ENCODE data around the gene FAM162A. TPM values are rescaled to one million over a fixed set of nuclear protein-coding genes. Genes with fewer than 3 reads are reported as not detected.

FAM162A gene
- total RNA-seq, 1 donor from 2014 or later: 52.5 TPM

DNA sequence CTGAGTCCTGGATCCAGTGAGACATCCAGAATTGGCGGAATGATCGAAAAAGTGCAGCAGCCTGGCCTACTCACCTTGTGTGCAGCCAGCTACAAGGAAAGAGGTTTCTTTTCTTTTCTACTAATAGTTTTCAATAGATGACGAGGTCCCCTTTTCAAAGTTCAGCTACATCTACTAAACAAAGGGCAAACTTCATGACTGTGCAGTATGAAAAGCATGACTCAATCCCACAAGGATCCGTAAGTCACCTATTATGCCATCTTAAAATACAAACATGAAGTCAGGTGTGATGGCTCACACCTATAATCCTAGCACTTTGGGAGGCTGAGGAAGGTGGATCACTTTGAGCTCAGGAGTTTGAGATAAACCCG is 17.6 kb upstream of the FAM162A start:
- H3K4me3 Mint-ChIP-seq (ENCODE audit: low read depth): no peak overlapping the region
- H3K4me1 Mint-ChIP-seq (ENCODE audit: low read depth): peaks cover 44% of the 10 kb centered on the region
- no peak for TF ChIP-seq CTCF (IDR thresholded peaks at IDR 0.05; ENCODE audit: unreplicated experiment)
- peak overlapping the region; percentile 20 for H3K27ac Mint-ChIP-seq
- H3K36me3 Mint-ChIP-seq (ENCODE audit: insufficient read depth): peaks cover 17% of the 10 kb centered on the region
- no peak for DNase-seq (ENCODE audit: low spot score, unreplicated experiment)
- H3K27me3 Mint-ChIP-seq: no peaks in the 10 kb centered on the region
- no peaks in the 10 kb centered on the region for H3K9me3 Mint-ChIP-seq (ENCODE audit: low read depth)

- TF ChIP-seq CTCF (IDR thresholded peaks at IDR 0.05; ENCODE audit: unreplicated experiment): no peak
- no peak for DNase-seq (ENCODE audit: low spot score, unreplicated experiment)
- Mint-ChIP-seq H3K36me3 (ENCODE audit: insufficient read depth) (peaks cover 11% of the 10 kb centered on the region), H3K27ac (no peak overlapping the region), H3K4me3 (ENCODE audit: low read depth) (no peak overlapping the region), H3K9me3 (ENCODE audit: low read depth) (no peaks in the 10 kb centered on the region), H3K27me3 (no peaks in the 10 kb centered on the region), H3K4me1 (ENCODE audit: low read depth) (peaks cover 2% of the 10 kb centered on the region)
These were observed 9.9 kb upstream of the FAM162A start for GRCh38 chr3:122374034-122374433.

GRCh38 chr3:122377975-122378374 is 6.0 kb upstream of the FAM162A start:
- Mint-ChIP-seq H3K36me3 (ENCODE audit: insufficient read depth) (peaks cover 6% of the 10 kb centered on the region), H3K4me3 (ENCODE audit: low read depth) (no peak overlapping the region), H3K4me1 (ENCODE audit: low read depth) (peaks cover 9% of the 10 kb centered on the region), H3K9me3 (ENCODE audit: low read depth) (no peaks in the 10 kb centered on the region), H3K27me3 (no peaks in the 10 kb centered on the region), H3K27ac (peak overlapping the region; percentile 50)
- DNase-seq (ENCODE audit: low spot score, unreplicated experiment): no peak
- no peak for TF ChIP-seq CTCF (IDR thresholded peaks at IDR 0.05; ENCODE audit: unreplicated experiment)

GRCh38 chr3:122382888-122383666 is 905 bp upstream of the FAM162A start, which contains the start of gene MIX23:
Gene MIX23 (minus strand): TSS chr3:122383231. CDS start chr3:122383224, 7 bp downstream.
- Mint-ChIP-seq H3K27ac (peak within 1 kb of the TSS; percentile 97), H3K27me3 (no peaks in the 10 kb centered on the region), H3K36me3 (ENCODE audit: insufficient read depth) (peaks cover 6% of the 10 kb centered on the region), H3K9me3 (ENCODE audit: low read depth) (no peaks in the 10 kb centered on the region), H3K4me3 (ENCODE audit: low read depth) (peak within 1 kb of the TSS; percentile 95), H3K4me1 (ENCODE audit: low read depth) (peaks cover 28% of the 10 kb centered on the region)
- peak; percentile 75 for DNase-seq (ENCODE audit: low spot score, unreplicated experiment)
- TF ChIP-seq CTCF (IDR thresholded peaks at IDR 0.05; ENCODE audit: unreplicated experiment): no peak

DNA sequence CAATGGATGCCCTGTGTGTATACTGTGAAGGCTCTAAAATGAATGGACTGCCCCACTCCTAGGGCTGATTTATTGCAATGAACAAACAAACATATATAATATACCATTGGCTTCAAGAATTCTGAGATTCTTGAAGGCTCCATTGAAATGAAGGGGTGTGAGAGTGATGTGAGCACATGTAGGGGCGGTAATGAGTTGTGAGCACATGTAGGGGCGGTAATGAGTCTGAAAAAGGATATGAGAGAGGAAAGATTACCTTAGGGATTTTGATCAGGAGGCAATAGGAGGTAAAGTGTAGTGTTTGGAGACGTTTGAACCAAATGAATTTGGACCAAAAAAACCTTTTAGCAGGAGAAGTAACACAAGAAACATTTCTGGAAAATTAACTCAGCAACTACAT is 3.7 kb downstream of the FAM162A start:
- no peak overlapping the region for H3K27ac Mint-ChIP-seq
- no peak overlapping the region for H3K4me3 Mint-ChIP-seq (ENCODE audit: low read depth)
- DNase-seq (ENCODE audit: low spot score, unreplicated experiment): no peak
- no peaks in the 10 kb centered on the region for H3K9me3 Mint-ChIP-seq (ENCODE audit: low read depth)
- TF ChIP-seq CTCF (IDR thresholded peaks at IDR 0.05; ENCODE audit: unreplicated experiment): no peak
- H3K36me3 Mint-ChIP-seq (ENCODE audit: insufficient read depth): peaks cover 10% of the 10 kb centered on the region
- no peaks in the 10 kb centered on the region for H3K27me3 Mint-ChIP-seq
- H3K4me1 Mint-ChIP-seq (ENCODE audit: low read depth): peaks cover 35% of the 10 kb centered on the region

All from progenitor cell of endocrine pancreas (in vitro differentiated cells).